GM12878 (cell line): ENCODE measurements around the gene ZCWPW2.

Experiments
- EP300 ChIP-seq, 2 experiments: fragments of 150-350 bp in 1 of 2; IDR thresholded peaks; 2 replicates each; pipeline ENCODE4 v1.6.1; 2011 to 2012; ENCODE audit warnings: low read depth in 2 of 2, low read length in 2 of 2, borderline replicate concordance in 1 of 2, improper control_type of control experiment in 1 of 2, inconsistent platforms in 1 of 2; ENCODE audit not compliant: control insufficient read depth in 1 of 2
- EZH2 ChIP-seq: IDR thresholded peaks from 2 replicates; pipeline ENCODE4 v1.6.1; 2012; ENCODE audit warnings: low read depth, mild to moderate bottlenecking, control low read depth, inconsistent platforms, low read length, borderline replicate concordance; ENCODE audit not compliant: control insufficient read depth
- HCFC1 ChIP-seq: fragments of 150-350 bp; IDR thresholded peaks from 2 replicates; pipeline ENCODE4 v1.6.1; 2014; ENCODE audit warnings: low read length
- POLR2A ChIP-seq: IDR thresholded peaks from 2 replicates; pipeline ENCODE4 v1.6.1; 2011; ENCODE audit warnings: low read depth, mild to moderate bottlenecking, low read length
- RBBP5 ChIP-seq: fragments of 200-600 bp; sonication (generic); conservative IDR thresholded peaks from 2 replicates; pipeline ENCODE4 v1.6.1; 2016
- SIN3A ChIP-seq: IDR thresholded peaks from 2 replicates; pipeline ENCODE4 v1.6.1; 2012; ENCODE audit warnings: low read depth, low read length, improper control_type of control experiment
- TF ChIP-seq, protein P1 (sequence below): fragments of 450-650 bp; conservative IDR thresholded peaks from 2 replicates; pipeline ENCODE4 v1.6.1; 2017; ENCODE audit warnings: mild to moderate bottlenecking, moderate library complexity
- TF ChIP-seq, protein P2 (sequence below): IDR thresholded peaks from 2 replicates; pipeline ENCODE4 v1.6.1; 2012; ENCODE audit warnings: low read length, inconsistent platforms
- TF ChIP-seq, protein P3 (sequence below), 3 experiments: IDR thresholded peaks in 2 of 3; conservative IDR thresholded peaks in 1 of 3; 2 replicates each; pipeline ENCODE4 v1.5.1; 2011; ENCODE audit warnings: low read depth in 3 of 3, low read length in 3 of 3, mild to moderate bottlenecking in 3 of 3, control low read depth in 2 of 3, moderate library complexity in 2 of 3, inconsistent platforms in 1 of 3, mixed read lengths in 1 of 3; ENCODE audit not compliant: control insufficient read depth in 2 of 3, insufficient read depth in 1 of 3; ENCODE audit errors: extremely low read depth in 1 of 3

DNA sequence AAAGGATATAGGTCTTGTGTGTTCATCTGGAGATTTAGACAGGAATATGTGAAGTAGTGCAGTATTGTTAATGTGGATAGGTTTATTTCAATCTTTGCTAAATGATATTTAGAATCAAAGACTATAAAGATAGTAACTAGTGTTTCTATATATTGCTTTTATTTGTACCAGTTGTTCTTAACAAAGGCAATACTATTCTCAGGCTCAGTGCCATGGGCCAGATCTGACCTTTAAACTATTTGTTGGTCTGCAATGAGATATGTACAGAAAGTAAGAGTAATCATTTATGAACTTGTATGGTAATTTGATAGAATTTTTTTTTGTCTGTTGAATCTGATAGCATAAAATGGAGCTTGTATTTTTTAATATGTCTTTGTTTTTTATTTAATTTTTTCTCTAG, 146.8 kb downstream of the ZCWPW2 start:
- TF ChIP-seq SIN3A (no peak), POLR2A (no peak), EZH2 (no peak), HCFC1 (no peak), EP300 (IDR thresholded peaks at IDR 0.05; ENCODE audit: borderline replicate concordance in 1 of 2, control insufficient read depth in 1 of 2, low read depth in 2 of 2, low read length in 2 of 2) (no peak), RBBP5 (no peak)
- TF ChIP-seq, protein P1, sequence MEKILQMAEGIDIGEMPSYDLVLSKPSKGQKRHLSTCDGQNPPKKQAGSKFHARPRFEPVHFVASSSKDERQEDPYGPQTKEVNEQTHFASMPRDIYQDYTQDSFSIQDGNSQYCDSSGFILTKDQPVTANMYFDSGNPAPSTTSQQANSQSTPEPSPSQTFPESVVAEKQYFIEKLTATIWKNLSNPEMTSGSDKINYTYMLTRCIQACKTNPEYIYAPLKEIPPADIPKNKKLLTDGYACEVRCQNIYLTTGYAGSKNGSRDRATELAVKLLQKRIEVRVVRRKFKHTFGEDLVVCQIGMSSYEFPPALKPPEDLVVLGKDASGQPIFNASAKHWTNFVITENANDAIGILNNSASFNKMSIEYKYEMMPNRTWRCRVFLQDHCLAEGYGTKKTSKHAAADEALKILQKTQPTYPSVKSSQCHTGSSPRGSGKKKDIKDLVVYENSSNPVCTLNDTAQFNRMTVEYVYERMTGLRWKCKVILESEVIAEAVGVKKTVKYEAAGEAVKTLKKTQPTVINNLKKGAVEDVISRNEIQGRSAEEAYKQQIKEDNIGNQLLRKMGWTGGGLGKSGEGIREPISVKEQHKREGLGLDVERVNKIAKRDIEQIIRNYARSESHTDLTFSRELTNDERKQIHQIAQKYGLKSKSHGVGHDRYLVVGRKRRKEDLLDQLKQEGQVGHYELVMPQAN: no peak
- TF ChIP-seq, protein P2, sequence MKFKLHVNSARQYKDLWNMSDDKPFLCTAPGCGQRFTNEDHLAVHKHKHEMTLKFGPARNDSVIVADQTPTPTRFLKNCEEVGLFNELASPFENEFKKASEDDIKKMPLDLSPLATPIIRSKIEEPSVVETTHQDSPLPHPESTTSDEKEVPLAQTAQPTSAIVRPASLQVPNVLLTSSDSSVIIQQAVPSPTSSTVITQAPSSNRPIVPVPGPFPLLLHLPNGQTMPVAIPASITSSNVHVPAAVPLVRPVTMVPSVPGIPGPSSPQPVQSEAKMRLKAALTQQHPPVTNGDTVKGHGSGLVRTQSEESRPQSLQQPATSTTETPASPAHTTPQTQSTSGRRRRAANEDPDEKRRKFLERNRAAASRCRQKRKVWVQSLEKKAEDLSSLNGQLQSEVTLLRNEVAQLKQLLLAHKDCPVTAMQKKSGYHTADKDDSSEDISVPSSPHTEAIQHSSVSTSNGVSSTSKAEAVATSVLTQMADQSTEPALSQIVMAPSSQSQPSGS: no peak
- TF ChIP-seq, protein P3, sequence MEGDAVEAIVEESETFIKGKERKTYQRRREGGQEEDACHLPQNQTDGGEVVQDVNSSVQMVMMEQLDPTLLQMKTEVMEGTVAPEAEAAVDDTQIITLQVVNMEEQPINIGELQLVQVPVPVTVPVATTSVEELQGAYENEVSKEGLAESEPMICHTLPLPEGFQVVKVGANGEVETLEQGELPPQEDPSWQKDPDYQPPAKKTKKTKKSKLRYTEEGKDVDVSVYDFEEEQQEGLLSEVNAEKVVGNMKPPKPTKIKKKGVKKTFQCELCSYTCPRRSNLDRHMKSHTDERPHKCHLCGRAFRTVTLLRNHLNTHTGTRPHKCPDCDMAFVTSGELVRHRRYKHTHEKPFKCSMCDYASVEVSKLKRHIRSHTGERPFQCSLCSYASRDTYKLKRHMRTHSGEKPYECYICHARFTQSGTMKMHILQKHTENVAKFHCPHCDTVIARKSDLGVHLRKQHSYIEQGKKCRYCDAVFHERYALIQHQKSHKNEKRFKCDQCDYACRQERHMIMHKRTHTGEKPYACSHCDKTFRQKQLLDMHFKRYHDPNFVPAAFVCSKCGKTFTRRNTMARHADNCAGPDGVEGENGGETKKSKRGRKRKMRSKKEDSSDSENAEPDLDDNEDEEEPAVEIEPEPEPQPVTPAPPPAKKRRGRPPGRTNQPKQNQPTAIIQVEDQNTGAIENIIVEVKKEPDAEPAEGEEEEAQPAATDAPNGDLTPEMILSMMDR (IDR thresholded peaks at IDR 0.05 in 2 of 3, conservative IDR thresholded peaks at IDR 0.05 in 1 of 3; ENCODE audit: control insufficient read depth in 2 of 3, extremely low read depth in 1 of 3, insufficient read depth in 1 of 3, low read depth in 3 of 3, low read length in 3 of 3): no peak
